GM21528 (cell line): ENCODE measurements around the gene CA5A.
"Not testable (repeated sequence)": the region's sequence is repeated elsewhere in the genome, so short reads cannot be mapped to it uniquely, and the experiment has no call there.

ENCODE experiments used
- ATAC-seq: cut with Tn5 transposase; IDR thresholded peaks from one replicate; pipeline ENCODE4 v1.9.1; 2021; ENCODE audit warnings: mild to moderate bottlenecking, moderate library complexity; ENCODE audit not compliant: unreplicated experiment, low FRiP score

The CA5A gene

DNA sequence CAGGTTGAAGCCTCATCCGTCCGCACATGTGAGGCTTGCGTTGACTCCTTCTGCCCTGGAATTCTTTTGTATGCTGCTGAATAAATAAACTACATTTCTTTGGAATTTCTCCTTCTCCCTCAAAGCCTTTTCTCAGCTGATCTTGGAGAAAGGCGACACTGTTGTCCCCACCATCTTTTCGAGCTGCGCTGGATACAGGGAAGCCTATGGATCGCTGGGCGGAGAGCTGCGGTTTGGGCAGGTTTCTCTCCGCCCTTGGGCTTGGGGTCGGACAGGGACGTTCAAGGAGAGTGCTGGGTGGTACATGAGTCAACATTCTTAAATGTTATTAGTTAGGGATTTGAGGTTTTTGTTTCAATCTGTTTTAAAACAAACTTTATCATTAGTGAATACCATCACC, 35.8 kb downstream of the CA5A start:
- ATAC-seq = not testable (repeated sequence)

DNA sequence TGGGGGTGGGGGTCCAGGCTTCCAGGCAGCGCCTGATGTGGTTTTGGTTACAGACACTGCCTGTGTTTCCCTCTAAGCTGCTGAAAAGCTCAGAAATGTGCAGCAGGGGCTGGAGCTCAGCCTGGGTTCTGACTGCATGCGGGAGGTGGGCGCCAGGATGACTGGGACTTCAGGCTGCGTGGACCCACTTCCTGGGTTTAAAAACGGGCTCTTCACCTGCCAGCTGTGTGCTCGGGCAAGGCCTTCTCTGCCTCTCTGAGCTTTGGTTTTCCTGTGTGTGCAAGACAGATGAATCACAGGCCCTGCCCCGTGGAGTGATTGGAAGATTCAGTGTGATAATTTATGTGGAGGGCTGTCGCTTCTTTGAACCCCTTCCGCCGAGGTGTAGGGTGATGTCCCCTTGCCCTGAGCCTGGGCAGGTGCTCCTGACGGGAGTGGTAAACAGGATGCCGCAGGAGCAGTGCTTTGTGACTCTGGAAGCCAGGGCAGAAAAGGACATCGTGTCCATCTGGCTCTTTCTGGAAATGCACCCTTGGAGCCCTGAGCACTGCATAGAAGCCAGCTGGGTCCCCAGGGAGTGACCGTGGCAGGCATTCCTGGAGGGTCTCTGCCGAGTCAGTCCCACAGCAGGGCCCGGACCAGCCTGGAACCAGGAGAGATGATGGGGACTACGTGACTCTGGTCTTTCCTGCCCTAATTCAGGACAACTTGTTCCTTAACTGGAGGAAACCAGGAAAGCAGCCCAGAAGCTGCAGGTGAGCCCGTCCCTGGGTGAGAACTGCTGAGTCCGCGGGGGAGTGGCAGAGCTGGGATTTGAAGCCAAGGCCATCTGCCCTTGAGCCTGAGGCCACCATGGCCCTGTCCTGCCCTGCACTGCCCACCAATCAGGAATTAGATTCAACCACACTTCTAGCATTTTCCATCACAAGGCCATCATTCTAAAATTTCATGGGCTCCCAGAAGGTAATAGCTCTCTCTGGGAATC, 38.5 kb downstream of the CA5A start:
- ATAC-seq = no peak

DNA sequence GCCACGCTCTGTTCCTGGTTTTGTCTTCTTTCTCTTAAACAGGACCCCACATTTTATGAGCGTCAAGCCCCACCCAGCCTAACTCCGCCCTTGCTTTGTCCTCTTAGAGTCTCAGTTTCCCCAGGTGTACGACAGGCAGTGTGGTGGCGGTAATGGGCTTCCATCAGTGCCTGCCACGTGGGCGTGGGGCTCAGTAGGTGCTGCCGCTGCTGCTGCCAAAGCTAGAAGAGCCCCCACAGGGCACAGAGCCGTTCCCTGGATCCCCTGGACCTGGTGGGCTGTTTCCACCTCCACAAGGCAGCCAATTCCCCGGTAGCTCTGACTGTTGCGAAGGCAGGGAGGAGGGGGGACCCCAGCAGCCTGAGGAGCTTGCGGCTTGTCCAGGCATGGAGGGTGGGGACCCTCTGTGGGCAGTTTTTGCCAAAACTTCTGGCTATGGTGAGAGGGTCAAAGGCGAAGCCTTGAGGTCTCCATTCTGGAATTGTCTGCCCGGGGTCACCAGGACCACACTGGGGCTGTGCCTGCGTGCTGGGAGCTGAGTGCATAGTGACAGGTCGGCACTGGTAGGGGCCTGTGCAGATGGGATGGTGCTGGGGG, 39.3 kb downstream of the CA5A start:
- not testable (repeated sequence) for ATAC-seq

DNA sequence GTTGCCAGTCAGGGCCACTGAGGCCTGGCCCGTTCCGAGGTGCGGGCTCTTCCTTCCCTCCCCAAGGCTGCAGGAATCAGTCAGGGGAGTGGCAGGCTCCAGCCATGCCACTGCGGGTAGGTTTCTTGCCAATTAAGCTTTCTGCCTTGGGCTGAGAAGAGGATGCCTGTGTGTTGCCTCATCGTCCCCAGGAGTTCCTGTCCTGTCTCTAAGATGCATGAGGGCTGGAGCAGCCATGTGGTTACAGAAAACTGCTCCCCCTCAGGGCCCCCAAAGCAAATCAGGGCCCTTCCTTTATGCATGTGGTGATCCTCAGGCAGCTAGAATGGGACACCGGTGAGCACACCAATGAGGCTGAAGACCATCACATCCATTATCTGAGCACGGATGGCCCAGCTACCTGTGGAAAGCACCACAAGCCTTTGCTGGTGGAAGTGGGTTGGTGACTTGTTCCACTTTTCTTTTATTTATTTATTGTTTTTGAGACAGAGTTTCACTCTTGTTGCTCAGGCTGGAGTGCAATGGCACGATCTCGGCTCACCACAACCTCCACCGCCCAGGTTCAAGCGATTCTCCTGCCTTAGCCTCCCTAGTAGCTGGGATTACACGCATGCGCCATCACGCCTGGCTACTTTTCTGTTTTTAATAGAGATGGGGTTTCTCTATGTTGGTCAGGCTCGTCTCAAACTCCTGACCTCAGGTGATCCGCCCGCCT, 40.0 kb downstream of the CA5A start:
- ATAC-seq = peak; percentile 9

DNA sequence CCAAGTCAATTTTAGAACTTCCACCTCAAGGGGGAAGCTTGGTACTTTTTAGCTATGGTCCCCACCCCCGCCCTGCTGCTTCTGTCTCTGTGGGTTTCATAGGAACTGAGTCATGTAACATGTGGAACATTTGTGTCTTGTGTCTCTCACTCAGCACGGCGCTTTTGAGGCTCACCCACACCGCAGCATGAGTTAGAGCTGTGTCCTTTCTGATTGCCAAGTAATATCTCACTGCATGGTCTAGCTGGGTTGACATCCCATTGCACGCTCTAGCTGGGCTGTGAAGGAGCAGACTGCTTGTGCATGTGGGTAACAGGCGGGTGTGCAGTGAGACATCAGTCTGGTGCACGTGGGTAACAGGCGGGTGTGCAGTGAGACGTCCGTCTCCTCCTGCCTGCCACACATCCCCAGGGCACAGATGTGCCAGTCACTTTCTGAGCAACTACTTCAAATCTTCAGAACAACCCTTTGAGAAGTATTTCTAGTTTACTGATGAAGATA, 40.6 kb downstream of the CA5A start:
- ATAC-seq = peak; percentile 73

DNA sequence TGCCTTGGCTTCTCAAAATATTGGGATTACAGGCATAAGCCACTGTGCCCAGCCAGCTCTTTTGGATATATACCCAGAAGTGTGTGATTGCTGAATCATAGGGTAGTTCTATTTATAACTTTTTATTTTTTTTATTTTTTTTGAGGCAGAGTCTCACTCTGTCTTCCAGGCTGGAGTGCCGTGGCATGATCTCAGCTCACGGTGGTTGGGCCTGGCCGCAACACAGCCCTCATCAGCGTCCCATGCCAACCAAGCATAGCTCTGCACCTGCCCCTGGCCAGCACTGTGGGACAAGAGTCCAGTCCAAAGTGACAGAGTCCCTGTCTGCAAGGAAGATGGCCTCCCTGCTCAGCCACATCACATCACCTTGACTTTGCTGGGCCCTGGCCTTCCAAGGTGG, 42.3 kb downstream of the CA5A start:
- not testable (repeated sequence) for ATAC-seq

DNA sequence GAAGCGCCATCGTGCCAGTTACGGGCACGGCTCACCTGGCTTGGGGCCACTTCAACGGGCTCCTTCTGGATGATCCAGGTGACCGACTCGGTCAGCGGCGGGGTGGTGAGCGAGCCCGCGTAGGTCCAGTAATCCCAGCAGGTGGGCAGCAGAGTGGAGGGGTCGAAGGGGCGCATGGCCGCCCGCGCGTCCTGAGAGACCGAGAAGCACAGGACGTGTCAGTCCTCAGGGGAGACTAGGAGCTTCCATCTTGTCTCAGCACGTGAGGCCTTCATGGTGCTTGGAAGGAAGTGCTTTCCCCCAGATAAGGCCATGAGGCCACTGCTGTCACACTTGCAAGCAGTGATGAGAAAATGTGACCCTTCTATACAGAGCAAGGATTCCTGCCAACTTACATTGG, 44.6 kb downstream of the CA5A start:
- no peak for ATAC-seq

DNA sequence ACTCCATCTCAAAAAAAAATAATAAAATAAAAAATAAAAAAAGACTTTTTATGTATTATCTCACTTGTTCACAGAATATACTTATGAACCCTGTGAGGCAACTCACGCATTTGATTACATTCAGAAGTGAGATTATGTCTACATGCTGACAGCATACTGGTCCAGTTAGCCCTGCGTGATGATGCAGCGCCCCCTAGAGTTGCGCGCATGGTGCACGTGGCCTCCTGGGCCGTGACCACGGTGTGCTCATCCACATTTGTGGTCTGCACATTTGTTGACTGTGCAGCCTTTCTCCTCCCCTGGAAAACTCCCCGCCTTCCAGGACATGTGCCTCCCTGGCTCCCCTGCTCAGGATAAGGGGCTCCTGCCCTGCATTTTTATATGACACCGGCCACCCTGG, 46.6 kb downstream of the CA5A start:
- not testable (repeated sequence) for ATAC-seq

DNA sequence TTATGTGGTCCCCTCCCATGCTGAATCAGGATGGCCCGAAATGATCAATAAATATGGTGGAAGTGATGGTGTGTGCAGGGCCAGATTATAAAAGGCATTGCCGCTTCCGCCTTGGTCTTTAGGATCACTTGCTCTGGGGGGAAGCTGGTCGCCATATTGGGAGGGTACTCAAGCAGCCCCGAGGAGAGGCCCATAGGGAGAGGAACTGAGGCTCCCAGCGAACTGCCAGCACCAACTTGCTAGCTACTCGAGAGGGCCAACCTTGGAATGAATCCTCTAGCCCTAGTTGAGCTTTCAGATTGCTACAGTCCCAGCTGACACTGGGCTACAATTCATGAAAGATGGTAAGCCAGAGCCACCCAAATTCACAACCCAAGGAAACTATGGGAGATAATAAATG, 48.0 kb downstream of the CA5A start:
- ATAC-seq = not testable (repeated sequence)

DNA sequence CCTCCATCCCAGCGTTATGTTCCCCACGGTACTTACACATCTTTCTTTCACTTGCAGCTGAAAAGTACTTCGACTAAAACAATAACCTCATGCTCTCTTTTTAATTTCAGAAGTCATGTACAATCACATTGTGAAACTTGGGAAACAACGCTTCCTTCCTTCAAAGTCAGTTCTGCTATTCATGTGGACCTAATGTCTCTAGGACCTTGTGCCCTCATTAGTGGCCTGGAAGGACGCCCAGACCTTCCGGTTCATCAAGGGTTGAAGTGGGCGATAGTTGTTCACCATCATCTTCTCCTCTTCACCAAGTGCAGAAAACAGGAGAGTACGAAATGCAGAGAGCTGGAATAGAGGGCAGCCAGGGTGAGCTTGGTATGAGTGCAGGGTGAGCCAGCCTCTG, 48.4 kb downstream of the CA5A start:
- not testable (repeated sequence) for ATAC-seq

DNA sequence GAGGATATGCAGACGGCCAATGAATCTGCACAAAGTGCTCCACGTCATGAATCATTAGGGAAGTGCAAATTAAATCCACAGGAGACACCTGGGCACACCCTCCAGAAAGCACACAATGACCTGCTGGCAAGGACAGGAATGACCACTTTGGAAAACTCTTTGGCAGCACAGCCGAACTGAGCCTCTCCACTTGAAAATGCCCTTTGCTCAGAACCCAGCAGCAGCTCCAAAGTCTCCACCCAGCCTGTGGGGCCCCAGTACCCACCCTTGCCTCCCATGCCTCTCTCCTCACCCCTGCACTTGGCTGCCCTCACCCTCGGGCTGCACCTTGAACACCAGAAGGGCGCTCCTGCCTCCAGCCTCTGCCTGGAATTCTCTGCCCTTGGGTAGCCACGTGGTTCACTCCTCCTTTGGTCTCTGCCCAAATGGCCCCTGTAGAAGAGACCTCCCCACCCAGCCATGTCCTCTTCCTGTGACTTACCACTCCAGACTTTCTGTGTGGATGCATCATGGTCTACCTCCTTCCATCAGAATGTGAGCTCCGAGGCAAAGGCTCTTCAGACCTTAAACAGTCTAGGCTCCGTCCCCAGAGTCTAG, 50.9 kb downstream of the CA5A start:
- ATAC-seq = not testable (repeated sequence)

DNA sequence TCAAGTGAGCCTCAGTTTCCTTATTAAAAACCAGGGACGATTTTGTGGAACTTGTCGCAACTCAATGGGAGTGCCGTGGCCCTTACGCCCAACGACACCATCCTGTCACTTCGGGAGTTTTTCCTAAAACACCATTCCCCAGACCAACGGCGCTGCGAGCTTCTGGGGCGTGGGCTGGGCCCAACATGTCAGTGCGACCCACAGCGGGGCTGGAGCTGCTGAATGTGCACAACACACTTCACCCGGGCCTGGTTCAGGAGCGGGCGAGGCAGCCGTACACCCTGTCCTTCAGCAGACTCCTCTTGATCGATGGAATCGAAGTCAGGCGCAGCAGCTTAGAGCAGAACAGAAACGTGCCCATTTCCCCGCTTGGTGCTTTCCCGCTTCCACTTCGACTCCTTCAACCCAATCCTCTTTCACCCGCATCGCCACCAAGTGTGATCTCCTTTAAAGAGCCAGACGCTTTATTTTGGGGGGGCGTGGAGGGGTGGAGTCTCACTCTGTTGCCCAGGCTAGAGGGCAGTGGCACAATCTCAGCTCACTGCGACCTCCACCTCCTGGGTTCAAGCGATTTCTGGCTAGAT, 53.8 kb downstream of the CA5A start:
- ATAC-seq = no peak

DNA sequence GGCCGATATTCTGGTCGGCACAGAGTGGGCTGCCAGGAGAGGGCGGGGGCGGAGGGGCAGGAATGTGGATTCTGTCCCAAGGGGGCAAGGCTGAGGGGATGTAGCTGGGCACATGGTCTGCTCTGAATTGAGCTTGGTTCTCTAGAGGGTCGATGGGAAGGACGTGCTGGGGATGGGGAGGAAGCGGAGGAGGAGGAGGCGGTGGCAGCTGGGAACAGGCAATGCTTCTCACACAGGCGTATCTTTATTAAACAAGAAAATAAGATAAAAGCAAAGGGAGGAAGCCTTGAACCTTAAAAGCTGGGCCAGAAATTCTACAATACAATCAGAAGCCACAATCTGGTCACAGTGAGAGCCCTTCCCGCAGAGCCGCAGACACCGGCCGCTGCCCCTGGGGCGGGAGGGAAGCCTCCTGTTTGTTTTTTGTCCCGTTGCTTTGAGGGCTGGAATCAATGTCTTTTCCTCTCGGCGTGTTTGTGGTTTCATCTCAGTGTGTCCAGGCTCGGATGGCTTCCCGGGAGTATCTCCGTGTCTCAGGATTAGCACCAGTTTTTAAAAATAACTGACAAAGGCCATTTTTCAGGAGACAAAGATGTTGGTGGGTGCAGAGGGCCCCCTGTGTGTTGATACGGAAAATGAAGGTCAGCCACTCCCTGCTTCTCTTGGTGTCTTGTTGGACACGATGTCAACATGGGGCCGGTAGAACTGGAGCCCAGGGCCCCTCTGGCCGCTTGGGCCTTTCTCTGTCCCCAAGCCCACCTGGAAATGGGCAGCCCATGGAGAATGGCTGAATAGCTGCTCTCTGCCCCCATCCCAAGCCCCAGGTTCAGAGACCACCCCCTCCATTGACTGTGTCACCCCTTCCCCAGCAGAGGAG, 54.8 kb downstream of the CA5A start:
- ATAC-seq = no peak

DNA sequence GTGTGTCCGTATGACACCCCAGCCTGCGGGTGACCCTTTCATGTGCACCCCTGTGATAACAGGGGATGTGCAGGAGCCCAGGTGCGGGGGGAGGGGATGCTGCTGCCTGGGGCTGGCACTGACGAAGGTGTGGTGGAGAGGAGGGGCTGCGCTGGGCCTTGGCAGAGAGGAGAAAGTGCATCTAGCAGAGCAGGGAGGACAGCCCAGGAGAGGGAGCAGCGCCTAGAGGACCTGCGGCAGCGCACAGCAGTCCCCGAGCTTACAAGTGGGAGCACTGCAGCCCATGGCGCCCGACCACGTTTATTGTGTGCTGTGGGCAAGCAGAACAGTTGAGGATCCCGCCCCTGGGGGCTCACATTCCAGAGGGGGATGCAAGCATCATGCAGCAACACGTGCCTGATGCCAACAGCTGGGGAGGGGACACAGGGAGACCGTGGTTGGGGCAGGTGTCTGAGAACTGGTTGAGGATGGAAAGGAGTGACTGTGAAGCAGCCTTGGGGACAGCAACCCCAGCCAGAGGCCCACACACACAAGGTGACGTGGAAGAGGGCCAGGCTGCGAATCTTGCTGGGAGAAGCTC, 56.1 kb downstream of the CA5A start:
- no peak for ATAC-seq

DNA sequence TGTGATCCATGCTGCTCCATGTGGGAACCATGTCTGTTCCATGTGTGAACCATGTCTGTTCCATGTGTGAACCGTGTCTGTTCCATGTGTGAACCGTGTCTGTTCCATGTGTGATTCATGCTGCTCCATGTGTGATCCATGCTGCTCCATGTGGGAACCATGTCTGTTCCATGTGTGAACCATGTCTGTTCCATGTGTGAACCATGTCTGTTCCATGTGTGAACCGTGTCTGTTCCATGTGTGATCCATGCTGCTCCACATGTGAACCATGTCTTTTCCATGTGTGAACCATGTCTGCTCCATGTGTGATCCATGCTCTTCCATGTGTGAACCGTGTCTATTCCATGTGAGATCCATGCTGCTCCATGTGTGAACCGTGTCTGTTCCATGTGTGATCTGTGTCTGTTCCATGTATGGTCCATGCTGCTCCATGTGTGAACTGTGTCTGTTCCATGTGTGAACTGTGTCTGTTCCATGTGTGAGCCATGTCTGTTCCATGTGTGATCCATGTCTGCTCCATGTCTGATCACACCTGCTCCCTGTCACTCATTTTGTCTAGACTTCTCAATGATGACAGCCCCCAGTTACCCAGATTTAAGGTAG, 56.8 kb downstream of the CA5A start:
- ATAC-seq = not testable (repeated sequence)

DNA sequence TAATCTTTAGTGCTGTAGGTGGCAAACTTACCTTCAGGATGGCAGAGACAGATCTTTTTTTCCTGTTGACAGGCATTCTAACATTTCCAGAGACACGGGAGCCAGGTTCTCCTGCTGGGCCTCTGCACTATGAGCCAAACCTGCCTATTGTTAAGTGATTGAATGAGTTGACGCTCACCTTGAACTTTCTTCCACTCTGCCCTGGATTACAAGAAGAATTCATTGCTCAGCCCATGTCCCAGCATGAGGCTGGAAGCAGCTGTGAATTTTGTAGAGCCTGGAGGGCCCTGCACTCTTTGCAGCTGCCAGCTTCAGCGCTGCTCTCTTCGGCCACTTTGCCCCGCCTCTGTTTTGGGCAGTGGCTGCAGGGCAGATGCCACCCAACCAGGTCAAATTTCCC, 57.6 kb downstream of the CA5A start:
- no peak for ATAC-seq

DNA sequence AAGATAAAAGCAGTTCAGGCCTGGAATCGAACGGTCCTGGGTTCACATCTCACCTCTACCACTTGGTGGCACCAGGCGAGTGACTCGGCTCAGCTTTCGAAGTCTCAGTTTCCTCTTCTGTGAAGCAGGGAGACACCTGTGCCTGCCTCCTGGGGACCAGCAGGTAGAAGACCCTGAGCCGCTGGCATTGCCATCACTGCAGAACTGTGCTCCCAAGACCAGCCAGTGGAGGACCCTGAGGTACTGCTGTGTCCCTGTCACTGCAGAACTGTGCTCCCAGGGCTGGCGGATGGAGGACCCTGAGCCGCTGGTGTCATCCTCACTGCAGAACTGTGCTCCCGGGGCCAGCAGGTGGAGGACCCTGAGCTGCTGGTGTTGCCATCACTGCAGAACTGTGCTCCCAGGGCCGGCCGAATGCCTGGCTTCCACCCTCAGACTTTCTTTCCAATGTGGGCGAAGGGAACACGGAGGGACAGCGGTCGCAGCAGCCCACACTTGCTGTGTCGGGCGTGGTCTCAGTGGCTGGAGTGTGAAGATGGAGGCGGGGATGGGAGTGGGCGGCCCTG, 58.3 kb downstream of the CA5A start:
- ATAC-seq = no peak
